Vagina (tissue), 2 donors: ENCODE results near the gene ARHGAP6.

ENCODE experiments used
- CTCF ChIP-seq, 3 experiments: fragments of 450-650 bp in 2 of 3; fragments of 200-600 bp in 1 of 3; sonication (generic) in 1 of 3; IDR thresholded peaks; one replicate each; pipeline ENCODE4 v1.5.1; 2017 to 2019; ENCODE audit warnings: antibody characterized with exemption in 3 of 3, mild to moderate bottlenecking in 2 of 3, moderate library complexity in 2 of 3
- POLR2A ChIP-seq, 2 donors: fragments of 450-650 bp; IDR thresholded peaks; one replicate each; pipeline ENCODE4 v1.6.1; 2017; ENCODE audit warnings: antibody characterized with exemption in 2 of 2, mild to moderate bottlenecking in 2 of 2, moderate library complexity in 2 of 2
- POLR2AphosphoS5 ChIP-seq, 2 donors: sonication (generic); formaldehyde crosslinking; IDR thresholded peaks; one replicate each; pipeline ENCODE4 v1.9.0; 2017; ENCODE audit warnings: antibody characterized with exemption in 2 of 2, mild to moderate bottlenecking in 2 of 2, low read depth in 1 of 2; ENCODE audit not compliant: insufficient read depth in 1 of 2

GRCh38 chrX:11641349-11642065, 24.2 kb downstream of the ARHGAP6 start:
- TF ChIP-seq POLR2AphosphoS5 (IDR thresholded peaks at IDR 0.05; ENCODE audit: insufficient read depth in 1 of 2, low read depth in 1 of 2) (no peak), CTCF (IDR thresholded peaks at IDR 0.05) (no peak), POLR2A (IDR thresholded peaks at IDR 0.05) (no peak)
